ENCODE results near the gene LRP1.

Gene LRP1

GRCh38 chr12:57231276-57232021 is 103.2 kb downstream of the LRP1 start:
- TF ChIP-seq TAF1 (IDR thresholded peaks at IDR 0.05; ENCODE audit: borderline replicate concordance, insufficient read depth, low read length), result no peak
- TF ChIP-seq REST (IDR thresholded peaks at IDR 0.05; ENCODE audit: insufficient read depth in 1 of 2, low read depth in 2 of 2, low read length in 2 of 2), result no peak
- TF ChIP-seq POLR2AphosphoS5 (IDR thresholded peaks at IDR 0.05; ENCODE audit: low read depth, low read length), result no peak
- no peak for TF ChIP-seq SIN3A (IDR thresholded peaks at IDR 0.05; ENCODE audit: borderline replicate concordance, insufficient read depth, low read length)
- TF ChIP-seq FOXP2 (optimal IDR thresholded peaks at IDR 0.05; ENCODE audit: borderline replicate concordance, extremely low read depth, extremely low read length, insufficient read depth), result no peak

- TF ChIP-seq REST (IDR thresholded peaks at IDR 0.05; ENCODE audit: insufficient read depth in 1 of 2, low read depth in 2 of 2, low read length in 2 of 2), result no peak
- peak; percentile 9; the same call in 1 of the 2 replicates for TF ChIP-seq POLR2AphosphoS5 (IDR thresholded peaks at IDR 0.05; ENCODE audit: low read depth, low read length)
These were observed 104.0 kb downstream of the LRP1 start for GRCh38 chr12:57232156-57232756.

GRCh38 chr12:57233357-57234232 is 105.3 kb downstream of the LRP1 start:
- TF ChIP-seq TAF1 (IDR thresholded peaks at IDR 0.05; ENCODE audit: borderline replicate concordance, insufficient read depth, low read length) (no peak), POLR2AphosphoS5 (IDR thresholded peaks at IDR 0.05; ENCODE audit: low read depth, low read length) (0 out of 2 replicates have a peak, but pooled peaks have one; percentile 20)

- TF ChIP-seq FOXP2 (optimal IDR thresholded peaks at IDR 0.05; ENCODE audit: borderline replicate concordance, extremely low read depth, extremely low read length, insufficient read depth), result no peak
- TF ChIP-seq REST (IDR thresholded peaks at IDR 0.05; ENCODE audit: insufficient read depth in 1 of 2, low read depth in 2 of 2, low read length in 2 of 2), result no peak
- no peak for TF ChIP-seq POLR2AphosphoS5 (IDR thresholded peaks at IDR 0.05; ENCODE audit: low read depth, low read length)
- TF ChIP-seq TAF1 (IDR thresholded peaks at IDR 0.05; ENCODE audit: borderline replicate concordance, insufficient read depth, low read length), result no peak
- TF ChIP-seq SIN3A (IDR thresholded peaks at IDR 0.05; ENCODE audit: borderline replicate concordance, insufficient read depth, low read length), result no peak
These were observed 105.9 kb downstream of the LRP1 start for GRCh38 chr12:57234233-57234570.

DNA sequence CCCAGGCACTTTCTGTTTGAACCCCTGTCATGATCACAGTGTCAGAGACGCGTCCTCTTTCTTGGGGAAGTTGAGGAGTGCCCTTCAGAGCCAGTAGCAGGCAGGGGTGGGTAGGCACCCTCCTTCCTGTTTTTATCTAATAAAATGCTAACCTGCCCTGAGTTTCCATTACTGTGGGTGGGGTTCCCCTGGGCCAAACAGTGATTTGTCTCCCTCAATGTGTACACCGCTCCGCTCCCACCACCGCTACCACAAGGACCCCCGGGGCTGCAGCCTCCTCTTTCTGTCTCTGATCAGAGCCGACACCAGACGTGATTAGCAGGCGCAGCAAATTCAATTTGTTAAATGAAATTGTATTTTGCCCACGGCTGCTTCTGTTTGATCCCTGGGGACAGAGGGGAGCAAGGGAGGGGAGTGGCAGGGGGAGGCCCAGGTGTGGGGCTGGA is 106.3 kb downstream of the LRP1 start:
- no peak for TF ChIP-seq SIN3A (IDR thresholded peaks at IDR 0.05; ENCODE audit: borderline replicate concordance, insufficient read depth, low read length)
- TF ChIP-seq REST (IDR thresholded peaks at IDR 0.05; ENCODE audit: insufficient read depth in 1 of 2, low read depth in 2 of 2, low read length in 2 of 2), result no peak
- no peak for TF ChIP-seq POLR2AphosphoS5 (IDR thresholded peaks at IDR 0.05; ENCODE audit: low read depth, low read length)
- no peak for TF ChIP-seq FOXP2 (optimal IDR thresholded peaks at IDR 0.05; ENCODE audit: borderline replicate concordance, extremely low read depth, extremely low read length, insufficient read depth)
- no peak for TF ChIP-seq TAF1 (IDR thresholded peaks at IDR 0.05; ENCODE audit: borderline replicate concordance, insufficient read depth, low read length)

All from PFSK-1 (cell line).